Stomach (tissue), 4 donors: ENCODE results near the gene GPC5.

Source experiments
- CTCF ChIP-seq, 7 experiments: fragments of 450-650 bp in 4 of 7; fragments of 200-600 bp in 3 of 7; sonication (generic) in 3 of 7; IDR thresholded peaks; one replicate each; pipeline ENCODE4 v1.5.1; 2016 to 2019; ENCODE audit warnings: antibody characterized with exemption in 7 of 7, control low read depth in 2 of 7, mild to moderate bottlenecking in 1 of 7
- POLR2A ChIP-seq, 4 donors: fragments of 450-650 bp; IDR thresholded peaks; one replicate each; pipeline ENCODE4 v1.6.1; 2016; ENCODE audit warnings: antibody characterized with exemption in 4 of 4, control low read depth in 2 of 4, mild to moderate bottlenecking in 1 of 4, moderate library complexity in 1 of 4
- POLR2AphosphoS5 ChIP-seq, 3 donors: sonication (generic); formaldehyde crosslinking; IDR thresholded peaks; one replicate each; pipeline ENCODE4 v1.6.1; 2016; ENCODE audit warnings: antibody characterized with exemption in 3 of 3

- TF ChIP-seq CTCF (IDR thresholded peaks at IDR 0.05) (no peak), POLR2A (IDR thresholded peaks at IDR 0.05) (no peak), POLR2AphosphoS5 (IDR thresholded peaks at IDR 0.05) (no peak)
These were observed 967.5 kb downstream of the GPC5 start for GRCh38 chr13:92365904-92366303.
